Measurements from ENCODE around the gene RPL29.

The RPL29 gene

GRCh38 chr3:52026041-52026440, 30.3 kb upstream of the RPL29 start:
- in situ Hi-C loops (cut with MboI; ENCODE audit: low sequenced_read_pairs): no loop called here

DNA sequence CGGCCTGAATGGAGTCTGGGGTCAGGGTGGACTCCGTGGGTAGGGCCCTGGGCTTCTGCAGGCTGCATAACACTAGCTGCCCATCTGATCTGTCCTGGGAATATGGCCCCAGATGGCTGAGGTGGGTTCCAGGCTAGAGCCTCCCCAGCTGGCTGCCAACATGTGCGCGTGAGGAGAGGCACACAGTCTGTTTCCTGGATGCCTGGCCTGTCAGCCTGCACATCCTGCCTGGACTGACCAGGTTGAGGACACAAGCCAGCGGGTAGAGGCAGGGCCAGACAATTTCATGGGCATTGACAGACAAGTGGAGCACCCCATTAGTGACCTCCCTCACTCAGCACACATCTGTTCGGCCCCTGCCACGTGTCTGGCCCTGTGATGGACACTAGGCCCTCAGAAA, 29.8 kb upstream of the RPL29 start:
- in situ Hi-C loops (cut with MboI; ENCODE audit: low sequenced_read_pairs): no loop called here

DNA sequence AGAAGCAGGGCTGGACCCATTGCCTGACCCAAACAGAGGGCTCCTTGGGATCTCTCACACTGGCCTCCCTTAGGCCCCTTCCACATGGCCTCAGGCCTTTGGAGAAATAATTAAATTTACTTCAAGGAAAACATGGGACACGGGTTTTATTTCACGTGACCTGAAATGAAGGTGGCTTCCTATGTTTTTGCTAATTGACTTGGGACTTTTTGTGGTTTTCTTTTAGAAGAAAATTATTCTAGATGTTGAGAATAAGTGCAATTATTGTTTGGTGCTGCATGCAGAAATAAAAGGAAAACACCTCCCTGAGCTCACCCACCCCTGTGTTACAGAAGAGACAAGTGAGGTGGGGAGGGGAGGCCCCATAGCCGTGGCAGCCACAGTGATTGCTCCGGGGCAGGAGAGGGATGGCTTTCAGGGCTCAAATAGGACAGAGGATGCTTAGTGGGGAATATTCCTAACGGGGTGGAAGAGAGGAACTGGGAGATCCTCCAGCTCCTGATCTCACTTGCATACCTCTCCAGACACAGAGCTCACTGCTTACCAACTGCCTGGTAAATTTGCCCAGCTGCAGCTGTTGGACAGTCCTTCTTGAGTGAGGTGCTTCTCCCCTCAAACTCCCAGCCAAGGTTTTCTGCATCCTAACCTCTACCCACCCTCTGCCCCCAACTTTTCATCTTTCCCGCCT, 29.2 kb upstream of the RPL29 start:
- in situ Hi-C loops (cut with MboI; ENCODE audit: low sequenced_read_pairs): no loop called here

- in situ Hi-C loops (cut with MboI; ENCODE audit: low sequenced_read_pairs): no loop called here
These were observed 28.4 kb upstream of the RPL29 start for GRCh38 chr3:52023860-52024764.

DNA sequence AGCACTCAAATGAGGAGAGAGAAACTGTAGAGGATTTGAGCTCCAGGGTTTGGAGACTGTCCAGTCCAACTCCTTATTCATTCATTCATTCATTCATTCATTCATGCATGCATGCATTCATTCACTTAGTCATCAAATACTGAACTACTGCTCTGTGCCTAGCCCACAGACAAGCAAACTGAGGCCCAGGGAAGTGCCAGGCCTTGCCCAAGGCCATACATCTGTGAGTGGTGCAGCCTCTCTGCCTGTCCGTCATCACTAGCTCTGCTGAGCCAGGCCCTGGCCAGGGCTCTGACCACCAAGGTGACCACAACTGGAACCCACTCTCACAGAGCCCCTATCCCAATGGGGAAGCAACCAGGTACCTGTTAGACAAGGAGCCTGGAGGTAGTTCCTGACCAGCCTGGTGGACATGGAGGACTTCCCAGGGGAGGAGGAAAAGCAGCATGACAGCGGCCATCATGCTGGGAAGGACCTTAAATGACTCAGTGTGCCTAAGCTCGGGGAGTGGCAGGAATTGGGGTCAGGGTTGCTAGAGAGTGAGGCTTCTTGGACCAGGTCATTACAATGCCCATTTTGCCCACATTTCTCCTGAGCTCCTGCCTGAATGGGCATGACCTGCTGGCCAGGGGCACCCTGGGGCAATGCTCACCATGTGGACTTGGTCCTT, 27.5 kb upstream of the RPL29 start:
- in situ Hi-C loops (cut with MboI; ENCODE audit: low sequenced_read_pairs): no loop called here

DNA sequence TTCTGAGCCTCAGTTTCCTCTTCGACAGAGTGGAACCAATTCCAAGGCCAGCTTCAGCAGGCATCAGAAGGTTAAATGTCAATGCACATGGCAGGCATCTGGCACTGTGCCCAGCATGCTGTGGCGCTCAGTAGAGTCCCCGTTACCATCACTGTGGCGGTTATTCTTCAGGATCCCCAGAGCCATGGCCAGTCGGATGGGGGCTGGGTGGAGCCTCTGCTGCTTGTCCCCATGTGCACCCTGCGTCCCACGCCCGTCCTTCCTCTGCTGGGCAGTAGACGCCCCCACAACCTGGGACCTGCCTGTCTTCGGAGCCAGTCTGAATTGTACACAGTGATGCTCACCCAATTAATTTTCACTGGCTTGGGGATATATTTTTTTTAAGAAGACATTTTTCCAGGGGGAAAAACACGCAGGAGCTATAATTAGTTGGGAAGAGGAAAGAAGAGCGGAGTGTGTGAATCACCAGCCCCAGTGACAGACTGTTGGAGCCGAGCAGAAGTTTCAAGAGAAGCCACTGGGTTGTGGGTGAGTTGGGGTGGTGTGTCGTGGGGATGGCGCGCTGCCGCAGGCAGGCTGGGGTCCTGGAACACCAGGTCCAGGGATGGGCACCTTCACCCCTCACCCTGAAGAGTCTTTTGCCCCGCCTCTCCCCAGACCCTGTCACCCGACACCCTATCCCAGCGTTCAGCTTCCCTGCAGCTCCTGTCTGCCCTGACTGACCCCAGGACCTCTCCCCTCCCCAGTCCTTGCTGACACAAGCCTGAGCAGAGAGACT, 26.8 kb upstream of the RPL29 start:
- in situ Hi-C loops (cut with MboI; ENCODE audit: low sequenced_read_pairs): no loop called here

DNA sequence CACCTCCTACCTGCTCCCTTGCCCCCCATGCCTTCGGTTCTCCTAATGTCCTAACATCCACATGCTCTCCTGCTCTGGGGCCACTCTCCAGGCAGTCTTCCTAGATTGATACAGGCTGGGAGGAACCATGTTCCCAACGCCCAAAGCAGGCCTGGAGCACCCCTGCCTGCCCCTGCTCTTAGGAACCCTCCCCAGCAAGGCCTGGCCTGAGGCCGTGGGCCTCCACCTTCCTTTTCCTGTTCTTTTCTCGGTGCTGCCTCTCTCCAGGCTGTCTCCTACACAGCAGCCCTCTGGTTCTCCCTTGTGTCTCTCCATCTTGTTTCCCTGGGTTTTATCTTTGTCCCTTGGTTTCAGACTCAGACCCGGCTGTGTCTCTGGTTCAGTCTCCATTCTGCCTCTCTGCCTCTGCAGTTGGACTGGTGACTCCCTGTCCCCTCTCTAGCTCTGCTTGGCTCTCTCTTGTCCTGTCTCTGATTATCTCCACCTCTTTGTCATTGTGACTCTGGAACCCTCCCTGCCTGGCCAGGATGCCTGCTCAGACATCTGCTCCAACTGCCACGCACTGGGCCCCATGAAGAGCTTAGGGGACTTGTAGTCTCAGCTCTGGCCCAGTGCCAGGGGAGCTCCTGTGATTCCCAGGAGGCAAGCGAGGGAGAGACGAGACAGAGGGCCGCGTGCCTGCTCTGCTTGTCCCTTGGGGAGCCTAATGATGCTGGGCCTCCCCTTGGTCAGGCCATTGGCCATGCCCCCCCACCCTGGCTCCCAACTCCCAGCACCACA, 26.0 kb upstream of the RPL29 start:
- in situ Hi-C loops (cut with MboI; ENCODE audit: low sequenced_read_pairs): no loop called here

GRCh38 chr3:52020796-52021195, 25.1 kb upstream of the RPL29 start:
- in situ Hi-C loops (cut with MboI; ENCODE audit: low sequenced_read_pairs): no loop called here

DNA sequence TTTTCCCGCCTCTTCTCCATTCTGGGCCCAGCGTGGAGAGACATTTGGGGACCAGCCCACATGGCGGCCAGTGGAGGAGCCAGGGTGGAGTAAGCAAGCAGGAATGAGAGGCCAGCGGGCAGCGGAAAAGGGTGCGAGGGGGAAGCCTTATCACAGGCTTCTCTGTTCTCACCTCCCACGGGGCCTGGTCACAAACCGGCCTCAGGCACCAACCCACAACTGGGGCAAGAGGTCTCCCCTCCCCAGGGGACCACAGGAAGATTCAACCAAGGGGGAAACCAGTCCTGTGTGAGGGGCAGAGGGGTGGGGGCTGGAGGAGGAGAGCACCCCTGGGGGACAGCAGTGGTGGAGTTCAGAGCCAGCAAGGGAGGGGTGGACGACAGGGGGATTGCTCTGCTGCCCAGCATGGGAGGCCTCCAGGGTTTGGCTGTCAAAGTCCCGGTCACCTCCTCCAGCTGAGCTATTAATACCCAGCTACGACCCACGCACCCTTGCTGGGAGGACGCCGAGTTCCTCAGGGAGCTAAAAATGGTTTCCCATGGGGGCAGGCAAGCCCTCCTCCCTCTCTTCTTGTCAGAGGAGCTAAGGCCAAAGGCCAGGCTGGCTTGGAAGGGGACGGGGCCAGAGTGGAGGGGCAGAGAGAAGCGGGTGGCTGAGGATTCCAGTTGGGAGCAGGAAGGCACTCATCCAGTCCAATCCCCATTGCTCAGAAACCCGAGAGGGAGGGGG, 23.8 kb upstream of the RPL29 start:
- in situ Hi-C loops (cut with MboI; ENCODE audit: low sequenced_read_pairs): no loop called here

GRCh38 chr3:52018319-52019000, 22.8 kb upstream of the RPL29 start:
- in situ Hi-C loops (cut with MboI; ENCODE audit: low sequenced_read_pairs): no loop called here

GRCh38 chr3:52017586-52017985, 21.9 kb upstream of the RPL29 start:
- in situ Hi-C loops (cut with MboI; ENCODE audit: low sequenced_read_pairs): no loop called here

DNA sequence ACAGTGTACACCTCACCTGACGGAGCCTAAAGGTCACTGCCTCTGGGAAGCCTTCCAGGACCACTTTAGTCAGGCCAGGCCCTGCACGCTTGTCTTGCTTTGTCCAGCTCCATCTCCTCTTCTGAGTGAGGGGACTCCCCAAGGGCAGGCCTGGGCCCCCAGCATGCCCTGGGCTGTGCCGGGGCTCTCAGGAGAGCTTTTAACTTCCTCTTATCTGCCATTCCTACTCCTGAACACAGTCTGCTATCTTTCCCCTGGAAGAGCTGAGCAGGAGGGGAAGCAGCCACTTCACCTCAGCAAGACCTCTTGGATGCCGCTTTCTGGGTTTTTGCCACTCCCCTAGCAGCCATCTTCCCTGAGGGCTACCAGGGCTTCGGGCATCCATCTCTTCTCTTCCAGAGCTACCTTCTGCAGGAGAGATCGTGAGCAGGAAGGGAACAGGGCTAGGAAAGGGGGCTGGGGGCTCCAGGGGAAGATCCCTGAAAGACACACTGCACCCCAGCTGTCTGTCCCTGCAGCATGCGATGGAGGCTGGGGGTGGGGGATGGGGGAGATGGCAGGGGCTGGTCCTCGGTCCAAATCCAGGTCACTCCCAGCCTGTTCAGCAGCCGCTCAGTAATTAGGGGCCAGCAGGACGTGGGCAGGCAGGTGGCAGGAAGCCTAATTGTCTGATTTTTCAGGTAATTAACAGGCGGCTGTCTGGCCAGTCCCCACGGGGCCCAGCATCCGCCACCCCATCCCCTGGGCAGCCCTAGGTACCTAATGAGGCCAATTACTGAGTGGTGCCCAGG, 19.9 kb upstream of the RPL29 start:
- in situ Hi-C loops (cut with MboI; ENCODE audit: low sequenced_read_pairs): no loop called here

DNA sequence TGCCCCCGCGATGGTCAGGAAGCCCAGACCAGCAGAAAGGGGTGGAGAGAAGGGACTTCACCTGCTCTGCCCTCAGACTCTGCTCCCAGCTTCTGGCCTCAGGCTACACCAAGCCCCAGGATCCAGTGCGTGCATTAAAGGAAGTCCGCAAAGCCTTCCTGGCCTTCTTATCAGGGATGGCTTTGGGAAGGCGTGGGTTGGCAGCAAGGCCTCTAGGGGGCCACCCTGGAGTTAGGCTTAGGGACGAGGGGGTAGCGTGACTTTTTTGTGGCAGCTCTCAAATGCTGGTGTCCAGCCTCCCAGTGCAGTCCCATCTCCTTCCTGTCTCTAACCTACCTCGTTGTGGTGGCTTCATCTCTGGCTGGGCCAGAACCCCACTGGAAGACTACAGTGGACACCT, 18.9 kb upstream of the RPL29 start:
- in situ Hi-C loops (cut with MboI; ENCODE audit: low sequenced_read_pairs): no loop called here

GRCh38 chr3:52013802-52014598, 18.3 kb upstream of the RPL29 start:
- in situ Hi-C loops (cut with MboI; ENCODE audit: low sequenced_read_pairs): no loop called here

- in situ Hi-C loops (cut with MboI; ENCODE audit: low sequenced_read_pairs): no loop called here
These were observed 17.0 kb upstream of the RPL29 start for GRCh38 chr3:52012699-52013098.

- in situ Hi-C loops (cut with MboI; ENCODE audit: low sequenced_read_pairs): no loop called here
These were observed 14.7 kb upstream of the RPL29 start for GRCh38 chr3:52010431-52010830.

GRCh38 chr3:52007291-52007690, 11.6 kb upstream of the RPL29 start:
- in situ Hi-C loops (cut with MboI; ENCODE audit: low sequenced_read_pairs): no loop called here

GRCh38 chr3:52006820-52007133, 11.1 kb upstream of the RPL29 start:
- in situ Hi-C loops (cut with MboI; ENCODE audit: low sequenced_read_pairs): no loop called here

Measured in HL-60/S4 treated with phorbol 12-myristate 13-acetate at 8.2 ng/mL for 4 days and 3 days (cell line).